ENCODE data around the gene AMBP.

GRCh38 chr9:114059047-114059803 is 18.9 kb downstream of the AMBP start:
- TF ChIP-seq EZH2 (IDR thresholded peaks at IDR 0.05; ENCODE audit: borderline replicate concordance, low read depth, low read length, severe bottlenecking) = no peak
- TF ChIP-seq, protein P1, sequence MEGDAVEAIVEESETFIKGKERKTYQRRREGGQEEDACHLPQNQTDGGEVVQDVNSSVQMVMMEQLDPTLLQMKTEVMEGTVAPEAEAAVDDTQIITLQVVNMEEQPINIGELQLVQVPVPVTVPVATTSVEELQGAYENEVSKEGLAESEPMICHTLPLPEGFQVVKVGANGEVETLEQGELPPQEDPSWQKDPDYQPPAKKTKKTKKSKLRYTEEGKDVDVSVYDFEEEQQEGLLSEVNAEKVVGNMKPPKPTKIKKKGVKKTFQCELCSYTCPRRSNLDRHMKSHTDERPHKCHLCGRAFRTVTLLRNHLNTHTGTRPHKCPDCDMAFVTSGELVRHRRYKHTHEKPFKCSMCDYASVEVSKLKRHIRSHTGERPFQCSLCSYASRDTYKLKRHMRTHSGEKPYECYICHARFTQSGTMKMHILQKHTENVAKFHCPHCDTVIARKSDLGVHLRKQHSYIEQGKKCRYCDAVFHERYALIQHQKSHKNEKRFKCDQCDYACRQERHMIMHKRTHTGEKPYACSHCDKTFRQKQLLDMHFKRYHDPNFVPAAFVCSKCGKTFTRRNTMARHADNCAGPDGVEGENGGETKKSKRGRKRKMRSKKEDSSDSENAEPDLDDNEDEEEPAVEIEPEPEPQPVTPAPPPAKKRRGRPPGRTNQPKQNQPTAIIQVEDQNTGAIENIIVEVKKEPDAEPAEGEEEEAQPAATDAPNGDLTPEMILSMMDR (IDR thresholded peaks at IDR 0.05; ENCODE audit: borderline replicate concordance, extremely low read depth, low read length, poor library complexity, severe bottlenecking) = no peak

All from DND-41 (cell line).